DMS153 treated with DMSO at 0.1 percent for 48 hours (cell line): ENCODE measurements around the gene ITPRID1.

Experiments used
- DNase-seq: peaks from one replicate; lab custom pipeline; 2025; ENCODE audit not compliant: unreplicated experiment; lab: John Stamatoyannopoulos, UW

The ITPRID1 gene

GRCh38 chr7:31692871-31693270, 179.0 kb downstream of the ITPRID1 start:
- no peak for DNase-seq

DNA sequence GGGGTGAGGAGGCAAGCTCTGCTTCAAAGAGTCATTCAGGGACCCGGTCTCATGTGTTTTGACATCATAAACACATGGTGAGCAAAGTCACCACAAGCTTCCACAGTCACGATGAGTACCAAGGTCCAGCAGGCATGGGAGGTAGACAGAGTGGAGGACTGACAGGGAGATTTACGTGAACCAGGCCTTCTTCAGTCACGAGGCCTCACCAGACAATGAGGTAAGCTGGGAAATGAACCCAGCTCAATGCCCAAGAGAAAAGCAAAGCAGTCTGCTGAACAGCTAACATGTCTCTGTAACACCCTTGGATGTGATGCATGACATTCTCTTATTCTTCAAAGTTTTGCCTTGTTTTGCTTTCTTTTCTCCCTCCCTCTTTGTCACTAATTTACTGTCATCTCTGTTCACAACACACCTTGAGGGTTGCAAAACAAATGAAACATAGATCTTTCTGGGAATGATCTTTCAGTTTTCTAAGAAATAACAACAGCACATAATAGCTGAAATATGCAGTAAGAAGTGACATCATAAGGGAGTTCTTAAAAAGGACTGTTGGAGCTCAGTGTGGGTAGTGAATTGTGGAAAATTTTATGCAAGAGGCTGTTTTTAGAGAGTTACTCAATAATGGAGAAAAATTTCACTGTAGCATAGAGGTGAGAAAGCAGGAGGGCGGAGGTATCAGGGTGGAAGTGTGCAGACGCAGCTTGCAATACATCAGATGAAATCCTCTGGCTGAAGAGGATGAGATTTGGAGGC, 182.1 kb downstream of the ITPRID1 start:
- no peak for DNase-seq

GRCh38 chr7:31699050-31699449, 185.2 kb downstream of the ITPRID1 start:
- no peak for DNase-seq

- no peak for DNase-seq
These were observed 188.5 kb downstream of the ITPRID1 start for GRCh38 chr7:31702354-31702753.

GRCh38 chr7:31705377-31705776, 191.5 kb downstream of the ITPRID1 start:
- no peak for DNase-seq

GRCh38 chr7:31707089-31707488, 193.2 kb downstream of the ITPRID1 start:
- DNase-seq: no peak
